Measurements from ENCODE around the gene SNAI1. TPM values are rescaled to one million over a fixed set of nuclear protein-coding genes. Genes with fewer than 3 reads are reported as not detected.

Gene SNAI1
- total and polyA plus RNA-seq, 11 donors = 0.37 to 6.7 (median 1.6) TPM

DNA sequence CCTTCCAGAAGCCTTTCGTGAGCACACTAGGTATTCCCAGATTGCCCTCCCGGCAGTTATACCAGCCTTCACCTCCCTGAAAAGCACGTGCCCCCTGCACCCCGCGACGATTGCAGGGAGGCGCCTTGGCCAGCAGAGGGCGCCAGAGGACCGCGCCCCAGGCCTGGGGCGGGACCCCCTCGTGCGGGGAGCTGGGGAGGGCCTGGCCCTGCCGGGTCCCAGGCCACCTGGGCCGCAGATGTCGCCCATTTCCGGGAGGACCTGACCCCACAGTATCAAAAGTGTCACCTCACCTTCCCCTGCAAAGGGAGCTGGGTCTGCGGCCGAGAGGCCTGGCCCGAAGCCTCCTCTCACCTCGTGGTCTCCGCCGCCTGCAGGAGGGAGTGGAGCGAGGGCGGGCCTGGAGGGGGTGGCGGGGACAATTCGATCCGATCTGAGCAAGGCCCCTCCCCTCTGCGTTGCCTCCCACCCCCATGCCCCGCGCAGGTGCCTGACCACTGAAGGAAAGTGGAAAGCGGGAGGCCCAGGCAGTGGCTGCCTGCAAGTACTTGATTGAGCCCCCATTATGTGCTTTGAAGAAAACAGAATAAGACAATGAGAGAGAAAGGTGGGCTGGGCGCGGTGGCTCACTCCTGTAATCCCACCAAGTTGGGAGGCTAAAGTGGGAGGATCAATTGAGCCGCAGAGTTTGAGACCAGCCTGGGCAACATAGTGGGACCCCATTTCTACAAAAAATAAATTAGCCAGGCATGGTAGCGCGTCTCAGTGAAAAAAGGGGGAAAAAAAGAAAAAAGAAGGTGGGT, 3.5 kb upstream of the SNAI1 start:
- Histone ChIP-seq H3K9me3 (no peaks in the 10 kb centered on the region), H3K4me3 (peak overlapping the region in 10 of 12 donors; percentile 16 to 47 (median 34)), H3K27me3 (no peaks in the 10 kb centered on the region), H3K27ac (no peak overlapping the region), H3K4me1 (peaks cover 0 to 37% (median 24%) of the 10 kb centered on the region in 12 donors), H3K36me3 (peaks cover 0 to 3% (median 0%) of the 10 kb centered on the region in 9 donors)
- peak in 4 of 5 donors; percentile 50 to 78 (median 54) for DNase-seq
- intact Hi-C loops (cut with DNase I) = loop anchor here (1.0 to 5.0 kb wide), 6 partner anchors 92 to 200 kb away; no protein-coding TSS in a partner anchor
- 19 to 44% (median 22%) methylated on average over 15 to 37 of the region's 37 CpGs for WGBS, 4 donors
- ATAC-seq = peak; percentile 49 to 70 (median 62)
- TF ChIP-seq, protein P1, sequence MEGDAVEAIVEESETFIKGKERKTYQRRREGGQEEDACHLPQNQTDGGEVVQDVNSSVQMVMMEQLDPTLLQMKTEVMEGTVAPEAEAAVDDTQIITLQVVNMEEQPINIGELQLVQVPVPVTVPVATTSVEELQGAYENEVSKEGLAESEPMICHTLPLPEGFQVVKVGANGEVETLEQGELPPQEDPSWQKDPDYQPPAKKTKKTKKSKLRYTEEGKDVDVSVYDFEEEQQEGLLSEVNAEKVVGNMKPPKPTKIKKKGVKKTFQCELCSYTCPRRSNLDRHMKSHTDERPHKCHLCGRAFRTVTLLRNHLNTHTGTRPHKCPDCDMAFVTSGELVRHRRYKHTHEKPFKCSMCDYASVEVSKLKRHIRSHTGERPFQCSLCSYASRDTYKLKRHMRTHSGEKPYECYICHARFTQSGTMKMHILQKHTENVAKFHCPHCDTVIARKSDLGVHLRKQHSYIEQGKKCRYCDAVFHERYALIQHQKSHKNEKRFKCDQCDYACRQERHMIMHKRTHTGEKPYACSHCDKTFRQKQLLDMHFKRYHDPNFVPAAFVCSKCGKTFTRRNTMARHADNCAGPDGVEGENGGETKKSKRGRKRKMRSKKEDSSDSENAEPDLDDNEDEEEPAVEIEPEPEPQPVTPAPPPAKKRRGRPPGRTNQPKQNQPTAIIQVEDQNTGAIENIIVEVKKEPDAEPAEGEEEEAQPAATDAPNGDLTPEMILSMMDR (IDR thresholded peaks at IDR 0.05) = peak; percentile 97 to 100 (median 100)
- TF ChIP-seq POLR2A (IDR thresholded peaks at IDR 0.05) = peak in 1 of 2 donors; percentile 16

DNA sequence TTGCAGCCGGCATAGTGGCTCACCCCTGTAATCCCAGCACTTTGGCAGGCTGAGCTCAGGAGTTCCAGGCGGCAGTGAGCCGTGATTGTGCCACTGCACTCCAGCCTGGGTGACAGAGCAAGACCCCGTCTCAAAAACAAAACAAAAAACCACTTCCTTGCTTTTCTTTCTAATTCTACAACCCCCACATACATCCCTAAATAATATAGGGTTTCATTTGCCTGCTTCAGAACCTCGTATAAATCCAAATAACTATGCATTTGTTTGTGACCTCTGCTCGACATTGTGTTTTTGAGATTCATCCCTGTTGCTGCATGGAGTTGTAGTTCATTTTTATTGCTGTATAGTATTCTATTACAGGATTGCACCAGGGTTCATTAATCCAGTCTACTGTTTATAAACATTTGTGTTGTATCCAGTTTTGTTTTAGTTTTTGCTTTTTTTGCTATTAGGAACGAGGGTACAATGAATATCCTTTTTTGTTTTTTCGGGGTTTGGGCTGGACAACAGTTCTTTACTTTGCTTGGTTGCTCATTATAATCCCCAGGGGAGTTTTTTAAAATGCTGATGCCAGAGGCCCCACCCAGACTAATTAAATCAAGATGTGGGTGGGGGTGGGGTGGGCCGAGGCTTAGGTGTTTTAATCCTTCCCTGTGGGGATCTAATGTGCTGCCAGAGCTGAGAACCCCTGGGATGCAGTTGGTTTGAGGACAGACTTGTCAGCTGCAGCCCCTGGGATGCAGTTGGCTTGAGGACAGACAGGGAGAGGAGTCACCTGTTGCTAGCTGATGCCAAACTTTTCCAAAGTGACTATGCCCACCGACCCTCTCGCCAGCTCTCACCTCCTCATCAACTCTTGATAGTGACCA, 2.4 kb upstream of the SNAI1 start:
- Histone ChIP-seq H3K27me3 (no peaks in the 10 kb centered on the region), H3K36me3 (peaks cover 0 to 7% (median 0%) of the 10 kb centered on the region in 9 donors), H3K27ac (no peak overlapping the region), H3K4me1 (peaks cover 0 to 48% (median 33%) of the 10 kb centered on the region in 12 donors), H3K4me3 (no peak overlapping the region), H3K9me3 (no peaks in the 10 kb centered on the region)
- WGBS, 4 donors = 80 to 88% (median 86%) methylated on average over 11 of the region's 11 CpGs
- DNase-seq (peak in 1 of 5 donors; percentile 19), ATAC-seq (no peak)
- intact Hi-C loops (cut with DNase I) = loop anchor here in 8 of 10 donors (2.0 to 10.0 kb wide), 5 partner anchors 187 to 484 kb away; no protein-coding TSS in a partner anchor
- no peak for TF ChIP-seq POLR2A (IDR thresholded peaks at IDR 0.05)
- TF ChIP-seq, protein P1 (IDR thresholded peaks at IDR 0.05) = no peak

DNA sequence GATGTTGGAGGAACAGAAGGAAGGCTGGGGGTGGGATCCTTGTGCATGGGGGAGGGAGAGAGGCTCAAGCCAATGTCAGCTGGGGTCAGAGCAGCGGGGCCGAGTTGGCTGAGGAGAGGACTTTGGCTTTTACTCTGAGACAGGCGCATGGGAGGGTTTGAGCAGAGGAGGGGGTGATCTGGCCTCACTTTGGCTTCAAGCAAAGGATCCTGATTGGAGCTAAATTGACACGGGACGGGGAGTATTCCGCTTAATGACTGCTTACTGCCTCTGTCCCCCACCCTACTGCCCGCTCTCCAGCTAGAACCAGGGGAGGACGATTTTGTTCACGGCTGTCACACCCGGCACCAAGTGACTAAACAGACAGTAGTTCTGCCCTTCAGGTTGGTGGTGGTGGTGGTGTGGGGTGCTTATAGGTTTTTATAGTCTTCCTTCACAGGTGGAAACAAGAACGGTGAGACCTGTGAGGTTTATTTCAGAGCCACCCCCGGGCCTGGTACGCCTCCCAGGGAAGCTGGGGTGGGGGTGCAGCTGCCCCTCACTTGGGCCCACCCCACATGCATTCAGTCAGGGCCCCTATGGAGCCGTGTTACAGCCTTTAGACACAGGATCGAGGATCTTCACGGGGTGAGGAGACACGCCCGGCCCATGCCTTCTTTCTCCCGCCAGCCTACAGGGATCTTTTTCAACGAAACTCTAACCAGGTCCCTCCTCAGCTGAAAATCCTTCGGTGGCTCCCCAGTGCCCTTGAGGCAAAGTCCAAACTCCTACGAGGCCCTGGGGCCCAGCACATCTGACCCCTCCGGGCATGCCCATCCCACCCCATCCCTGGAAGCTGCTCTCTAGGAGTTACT, 1.3 kb upstream of the SNAI1 start:
- no peak for DNase-seq
- H3K9me3 ChIP-seq = no peaks in the 10 kb centered on the region
- H3K4me1 ChIP-seq = peaks cover 0 to 56% (median 37%) of the 10 kb centered on the region in 12 donors
- H3K27me3 ChIP-seq = no peaks in the 10 kb centered on the region
- TF ChIP-seq, protein P1 (IDR thresholded peaks at IDR 0.05) = no peak
- no peak for TF ChIP-seq POLR2A (IDR thresholded peaks at IDR 0.05)
- WGBS, 4 donors = 82 to 87% (median 85%) methylated on average over 23 of the region's 23 CpGs
- H3K27ac ChIP-seq = peak overlapping the region in 4 of 12 donors; percentile 50 to 86 (median 81)
- peaks cover 0 to 7% (median 0%) of the 10 kb centered on the region in 9 donors for H3K36me3 ChIP-seq
- no peak for ATAC-seq
- intact Hi-C loops (cut with DNase I) = loop anchor here in 8 of 10 donors (2.0 to 10.0 kb wide), 7 partner anchors 65 to 483 kb away; no protein-coding TSS in a partner anchor
- no peak overlapping the region for H3K4me3 ChIP-seq
